ENCODE measurements around the gene VPS36. TPM values are rescaled to one million over a fixed set of nuclear protein-coding genes. Genes with fewer than 3 reads are reported as not detected.
"Not testable (repeated sequence)": the region's sequence is repeated elsewhere in the genome, so short reads cannot be mapped to it uniquely, and the experiment has no call there.

VPS36 gene
- total RNA-seq, 1 donor from 2014 or later: 51.9 TPM

GRCh38 chr13:52383366-52383765 lies 67.1 kb downstream of the VPS36 start:
- intact Hi-C loops (cut with micrococcal nuclease): no loop called here

GRCh38 chr13:52378312-52378711 lies 72.1 kb downstream of the VPS36 start:
- intact Hi-C loops (cut with micrococcal nuclease): no loop called here

- intact Hi-C loops (cut with micrococcal nuclease): no loop called here
Measured at GRCh38 chr13:52377898-52378297, 72.5 kb downstream of the VPS36 start.

- intact Hi-C loops (cut with micrococcal nuclease): no loop called here
Measured at GRCh38 chr13:52374873-52375411, 75.5 kb downstream of the VPS36 start.

- intact Hi-C loops (cut with micrococcal nuclease): no loop called here
Measured at GRCh38 chr13:52374389-52374788, 76.0 kb downstream of the VPS36 start.

- intact Hi-C loops (cut with micrococcal nuclease): not testable (repeated sequence)
Measured at GRCh38 chr13:52373277-52373676, 77.2 kb downstream of the VPS36 start.

- intact Hi-C loops (cut with micrococcal nuclease): no loop called here
Measured at GRCh38 chr13:52371736-52372247, 78.6 kb downstream of the VPS36 start.

- intact Hi-C loops (cut with micrococcal nuclease): no loop called here
Measured at GRCh38 chr13:52366291-52366690, 84.1 kb downstream of the VPS36 start.

Other genes starting within 250 kb of the VPS36 start
- 0.22 and 0.49 TPM in 2 replicates for gene THSD1, start 44.5 kb downstream of the VPS36 start, total RNA-seq
- gene CKAP2, start 4.8 kb upstream of the VPS36 start, total RNA-seq: 48.6 and 49.4 TPM in 2 replicates
- 9.7 TPM in 2 replicates for gene HNRNPA1L2, start 191.8 kb upstream of the VPS36 start, total RNA-seq
- gene SUGT1, start 202.2 kb upstream of the VPS36 start, total RNA-seq: 47.1 and 48.6 TPM in 2 replicates

Measured in T-helper 1 cell treated with Interleukin-12 subunit alpha and Interleukin-12 subunit beta and Interleukin-4 antibody, amounts not matched to agents 30 ng/mL and 1 ng/mL, for 36 hours (primary cell).